HEK293 (cell line): ENCODE measurements around the gene RNASET2.

Experiments
- CTCF ChIA-PET: fragments of 350-600 bp; formaldehyde crosslinking; extraction: SDS; loops from one replicate; lab custom pipeline; 2021; ENCODE audit warnings: antibody characterized with exemption; lab: Yijun Ruan, JAX
- POLR2A ChIA-PET: fragments of 300-600 bp; formaldehyde crosslinking; extraction: SDS; loops from one replicate; lab custom pipeline; 2020; ENCODE audit warnings: antibody characterized with exemption, inconsistent platforms; lab: Yijun Ruan, JAX
- H3K27ac ChIP-seq: fragments of 200-500 bp; sonication (Bioruptor generic); 2 replicates; pipeline ENCODE4 v1.5.1; 2014; ENCODE audit warnings: low read depth, low read length, control low read depth, inconsistent platforms; ENCODE audit errors: extremely low read depth
- H3K36me3 ChIP-seq, 2 experiments: fragments of 200-500 bp in 1 of 2; sonication (Bioruptor generic) in 1 of 2; 1 replicate in 1 of 2; 2 replicates in 1 of 2; pipeline ENCODE4 v1.5.1; 2014 to 2017; ENCODE audit warnings: inconsistent platforms in 2 of 2, low read length in 2 of 2; ENCODE audit not compliant: control insufficient read depth in 2 of 2, insufficient read depth in 1 of 2
- H3K4me1 ChIP-seq: fragments of 200-500 bp; sonication (Bioruptor generic); 2 replicates; pipeline ENCODE4 v1.5.1; 2014; ENCODE audit warnings: mild to moderate bottlenecking, low read length, inconsistent platforms; ENCODE audit not compliant: control insufficient read depth, insufficient read depth
- H3K4me3 ChIP-seq: 2 replicates; pipeline ENCODE4 v1.5.1; 2011; ENCODE audit warnings: low read depth, mild to moderate bottlenecking, control low read depth, low read length, moderate library complexity
- H3K9me3 ChIP-seq: fragments of 200-500 bp; sonication (Bioruptor generic); 2 replicates; pipeline ENCODE4 v1.5.1; 2014; ENCODE audit warnings: low read depth, low read length, inconsistent platforms; ENCODE audit not compliant: control insufficient read depth, insufficient read depth
- EGR2 ChIP-seq: fragments of 450-650 bp; formaldehyde crosslinking; IDR thresholded peaks from 2 replicates; pipeline ENCODE4 v1.5.1; 2016; ENCODE audit warnings: low read depth, missing biosample characterization, missing genetic modification characterization
- ELK4 ChIP-seq: IDR thresholded peaks from 2 replicates; pipeline ENCODE4 v1.6.1; 2011; ENCODE audit warnings: mild to moderate bottlenecking, low read depth, low read length, borderline replicate concordance
- GFI1B ChIP-seq: fragments of 450-650 bp; formaldehyde crosslinking; IDR thresholded peaks from 2 replicates; pipeline ENCODE4 v1.5.1; 2016; ENCODE audit warnings: missing biosample characterization, missing genetic modification characterization
- PRDM1 ChIP-seq: fragments of 450-650 bp; formaldehyde crosslinking; IDR thresholded peaks from 2 replicates; pipeline ENCODE4; 2016; ENCODE audit warnings: missing biosample characterization, missing genetic modification characterization
- RBAK ChIP-seq: fragments of 450-650 bp; formaldehyde crosslinking; IDR thresholded peaks from 2 replicates; pipeline ENCODE4 v1.5.1; 2016; ENCODE audit warnings: missing biosample characterization, missing genetic modification characterization
- ZBTB26 ChIP-seq: fragments of 450-650 bp; formaldehyde crosslinking; optimal IDR thresholded peaks from 2 replicates; pipeline ENCODE3; 2016; ENCODE audit warnings: missing biosample characterization, mild to moderate bottlenecking, missing genetic modification characterization
- ZEB2 ChIP-seq: fragments of 450-650 bp; formaldehyde crosslinking; IDR thresholded peaks from 2 replicates; pipeline ENCODE4 v1.5.1; 2016; ENCODE audit warnings: missing biosample characterization, missing genetic modification characterization
- ZFP37 ChIP-seq: fragments of 450-650 bp; formaldehyde crosslinking; IDR thresholded peaks from 2 replicates; pipeline ENCODE4 v1.5.1; 2016; ENCODE audit warnings: missing biosample characterization, missing genetic modification characterization
- ZNF121 ChIP-seq: fragments of 450-650 bp; formaldehyde crosslinking; IDR thresholded peaks from 2 replicates; pipeline ENCODE4 v1.5.1; 2016; ENCODE audit warnings: missing biosample characterization, missing genetic modification characterization
- ZNF280D ChIP-seq: fragments of 450-650 bp; formaldehyde crosslinking; IDR thresholded peaks from 2 replicates; pipeline ENCODE4 v1.5.1; 2016; ENCODE audit warnings: missing biosample characterization, missing genetic modification characterization
- ZNF311 ChIP-seq: fragments of 450-650 bp; formaldehyde crosslinking; IDR thresholded peaks from 2 replicates; pipeline ENCODE4 v1.5.1; 2017; ENCODE audit warnings: missing biosample characterization, missing genetic modification characterization, borderline replicate concordance
- ZNF335 ChIP-seq: fragments of 450-650 bp; formaldehyde crosslinking; conservative IDR thresholded peaks from 2 replicates; pipeline ENCODE4 v1.5.1; 2016; ENCODE audit warnings: missing biosample characterization, missing genetic modification characterization
- ZNF426 ChIP-seq: fragments of 450-650 bp; formaldehyde crosslinking; IDR thresholded peaks from 2 replicates; pipeline ENCODE4 v1.5.1; 2017; ENCODE audit warnings: missing biosample characterization, missing genetic modification characterization, mild to moderate bottlenecking, inconsistent platforms, moderate library complexity
- ZNF48 ChIP-seq: fragments of 450-650 bp; formaldehyde crosslinking; IDR thresholded peaks from 2 replicates; pipeline ENCODE4 v1.5.1; 2016; ENCODE audit warnings: missing biosample characterization, missing genetic modification characterization
- ZNF560 ChIP-seq: fragments of 450-650 bp; formaldehyde crosslinking; IDR thresholded peaks from 2 replicates; pipeline ENCODE4 v1.5.1; 2017; ENCODE audit warnings: missing biosample characterization, missing genetic modification characterization, borderline replicate concordance
- ZNF600 ChIP-seq: fragments of 450-650 bp; formaldehyde crosslinking; IDR thresholded peaks from 2 replicates; pipeline ENCODE4 v1.5.1; 2016; ENCODE audit warnings: missing biosample characterization, missing genetic modification characterization
- ZNF610 ChIP-seq: fragments of 450-650 bp; formaldehyde crosslinking; IDR thresholded peaks from 2 replicates; pipeline ENCODE4 v1.5.1; 2016; ENCODE audit warnings: missing biosample characterization, missing genetic modification characterization, borderline replicate concordance
- ZNF621 ChIP-seq: fragments of 450-650 bp; formaldehyde crosslinking; IDR thresholded peaks from 2 replicates; pipeline ENCODE4 v1.5.1; 2017; ENCODE audit warnings: missing biosample characterization, missing genetic modification characterization
- ZNF677 ChIP-seq: fragments of 450-650 bp; IDR thresholded peaks from 2 replicates; pipeline ENCODE4 v1.5.0; 2018; ENCODE audit warnings: missing biosample characterization, mild to moderate bottlenecking, missing genetic modification characterization, moderate library complexity
- ZNF707 ChIP-seq: fragments of 450-650 bp; formaldehyde crosslinking; IDR thresholded peaks from 2 replicates; pipeline ENCODE4 v1.5.1; 2016; ENCODE audit warnings: missing biosample characterization, missing genetic modification characterization
- ZNF768 ChIP-seq: fragments of 450-650 bp; formaldehyde crosslinking; IDR thresholded peaks from 2 replicates; pipeline ENCODE4 v1.5.1; 2018; ENCODE audit warnings: missing biosample characterization, mild to moderate bottlenecking, missing genetic modification characterization
- TF ChIP-seq, protein P1 (sequence below): fragments of 450-650 bp; formaldehyde crosslinking; IDR thresholded peaks from 2 replicates; pipeline ENCODE4 v1.5.1; 2016; ENCODE audit warnings: missing biosample characterization, missing genetic modification characterization
- TF ChIP-seq, protein P2 (sequence below): fragments of 450-650 bp; IDR thresholded peaks from 2 replicates; pipeline ENCODE4 v1.5.1; 2018; ENCODE audit warnings: missing biosample characterization, missing genetic modification characterization

RNASET2 gene

GRCh38 chr6:166908811-166909210 lies 47.5 kb downstream of the RNASET2 start:
- TF ChIP-seq ZNF677 (tag by site-specific recombination) (no peak), ZNF610 (no peak), ZNF426 (tag by site-specific recombination) (no peak)
- TF ChIP-seq, protein P1, sequence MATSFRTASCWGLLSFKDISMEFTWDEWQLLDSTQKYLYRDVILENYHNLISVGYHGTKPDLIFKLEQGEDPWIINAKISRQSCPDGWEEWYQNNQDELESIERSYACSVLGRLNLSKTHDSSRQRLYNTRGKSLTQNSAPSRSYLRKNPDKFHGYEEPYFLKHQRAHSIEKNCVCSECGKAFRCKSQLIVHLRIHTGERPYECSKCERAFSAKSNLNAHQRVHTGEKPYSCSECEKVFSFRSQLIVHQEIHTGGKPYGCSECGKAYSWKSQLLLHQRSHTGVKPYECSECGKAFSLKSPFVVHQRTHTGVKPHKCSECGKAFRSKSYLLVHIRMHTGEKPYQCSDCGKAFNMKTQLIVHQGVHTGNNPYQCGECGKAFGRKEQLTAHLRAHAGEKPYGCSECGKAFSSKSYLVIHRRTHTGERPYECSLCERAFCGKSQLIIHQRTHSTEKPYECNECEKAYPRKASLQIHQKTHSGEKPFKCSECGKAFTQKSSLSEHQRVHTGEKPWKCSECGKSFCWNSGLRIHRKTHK (tag by site-specific recombination) = no peak
- no peak overlapping the region for H3K27ac ChIP-seq
- POLR2A ChIA-PET = no interaction called here
- no peaks in the 10 kb centered on the region for H3K4me1 ChIP-seq
- no peaks in the 10 kb centered on the region for H3K9me3 ChIP-seq
- H3K4me3 ChIP-seq = no peak overlapping the region
- no peaks in the 10 kb centered on the region for H3K36me3 ChIP-seq
- CTCF ChIA-PET = no interaction called here

DNA sequence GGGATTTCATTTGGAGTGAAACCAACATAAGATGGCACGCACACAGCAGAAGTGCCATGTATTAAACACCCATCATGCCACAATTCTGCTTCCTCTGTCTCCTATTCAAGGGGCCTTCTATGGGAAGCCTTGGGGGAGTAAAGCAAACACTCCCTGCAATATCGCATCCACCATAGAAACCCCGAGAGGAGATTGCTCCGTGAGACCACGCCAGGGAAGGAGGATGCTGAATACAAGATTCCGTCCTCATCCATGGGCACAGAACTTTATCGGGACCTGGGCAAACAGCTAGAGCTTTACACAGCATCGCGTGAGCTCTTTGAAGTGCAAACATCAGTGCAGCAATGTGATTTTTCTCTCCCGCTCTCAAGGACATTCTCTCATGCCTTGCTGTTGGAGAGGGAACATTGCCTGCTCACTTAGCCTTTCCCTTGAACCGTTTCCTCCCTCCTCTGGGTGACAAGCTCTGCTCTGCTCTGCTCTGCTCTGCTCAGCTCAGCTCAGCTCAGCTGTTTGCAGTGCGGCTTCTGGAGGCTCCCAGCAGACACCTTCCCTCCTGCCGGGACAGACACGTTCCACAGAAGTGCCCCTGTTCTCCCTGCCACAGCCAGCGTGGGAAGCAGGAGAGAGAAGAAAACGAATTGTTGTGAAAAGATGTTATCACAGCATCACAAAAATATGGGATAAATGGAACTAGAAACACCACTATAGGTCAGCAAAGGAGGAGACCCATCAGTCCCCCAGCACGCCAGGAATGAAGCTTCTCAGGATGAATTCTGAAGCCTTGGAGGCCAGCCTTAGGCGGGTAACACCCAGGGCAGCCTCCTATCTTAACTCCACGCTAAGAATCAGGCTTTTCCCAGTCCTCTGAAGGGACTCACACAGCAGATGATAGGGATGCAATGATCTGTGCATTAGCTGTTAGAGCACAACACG lies 48.2 kb downstream of the RNASET2 start:
- Histone ChIP-seq H3K9me3 (no peaks in the 10 kb centered on the region), H3K4me1 (no peaks in the 10 kb centered on the region), H3K27ac (no peak overlapping the region), H3K36me3 (no peaks in the 10 kb centered on the region), H3K4me3 (no peak overlapping the region)
- POLR2A ChIA-PET = no interaction called here
- no peak for TF ChIP-seq ZEB2 (tag by site-specific recombination)
- no peak for TF ChIP-seq PRDM1 (tag by site-specific recombination)
- TF ChIP-seq ZBTB26 (tag by site-specific recombination) = no peak
- TF ChIP-seq ZNF335 (tag by site-specific recombination) = no peak
- no peak for TF ChIP-seq ZNF311 (tag by site-specific recombination)
- no peak for TF ChIP-seq ZNF600 (tag by site-specific recombination)
- no peak for TF ChIP-seq ZNF621 (tag by site-specific recombination)
- TF ChIP-seq ZNF768 = no peak
- no peak for TF ChIP-seq ZNF48 (tag by site-specific recombination)
- TF ChIP-seq ZNF121 (tag by site-specific recombination) = no peak
- no peak for TF ChIP-seq ZNF280D (tag by site-specific recombination)
- TF ChIP-seq, protein P2, sequence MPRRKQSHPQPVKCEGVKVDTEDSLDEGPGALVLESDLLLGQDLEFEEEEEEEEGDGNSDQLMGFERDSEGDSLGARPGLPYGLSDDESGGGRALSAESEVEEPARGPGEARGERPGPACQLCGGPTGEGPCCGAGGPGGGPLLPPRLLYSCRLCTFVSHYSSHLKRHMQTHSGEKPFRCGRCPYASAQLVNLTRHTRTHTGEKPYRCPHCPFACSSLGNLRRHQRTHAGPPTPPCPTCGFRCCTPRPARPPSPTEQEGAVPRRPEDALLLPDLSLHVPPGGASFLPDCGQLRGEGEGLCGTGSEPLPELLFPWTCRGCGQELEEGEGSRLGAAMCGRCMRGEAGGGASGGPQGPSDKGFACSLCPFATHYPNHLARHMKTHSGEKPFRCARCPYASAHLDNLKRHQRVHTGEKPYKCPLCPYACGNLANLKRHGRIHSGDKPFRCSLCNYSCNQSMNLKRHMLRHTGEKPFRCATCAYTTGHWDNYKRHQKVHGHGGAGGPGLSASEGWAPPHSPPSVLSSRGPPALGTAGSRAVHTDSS (tag by site-specific recombination) = no peak
- no peak for TF ChIP-seq ZNF707
- no peak for TF ChIP-seq EGR2
- no peak for TF ChIP-seq ZNF560 (tag by site-specific recombination)
- TF ChIP-seq ELK4 = no peak
- TF ChIP-seq RBAK = no peak
- TF ChIP-seq ZFP37 = no peak
- TF ChIP-seq GFI1B (tag by site-specific recombination) = no peak
- CTCF ChIA-PET = interaction anchor here (0.6 to 1.5 kb wide), 2 partner anchors 16 to 29 kb away, joined by 3 to 4 read pairs; no protein-coding TSS in a partner anchor
